Hepatocyte (in vitro differentiated cells): Measurements from ENCODE around the gene SUN2. TPM values are rescaled to one million over a fixed set of nuclear protein-coding genes. Genes with fewer than 3 reads are reported as not detected.
A peak's percentile ranks its signal among the peaks of the same experiment; 100 is the strongest.
"Not testable (repeated sequence)": the region's sequence is repeated elsewhere in the genome, so short reads cannot be mapped to it uniquely, and the experiment has no call there.

Experiments
- DNase-seq: peaks from one replicate; pipeline ENCODE4 v3.0.0-alpha.2; 2016; ENCODE audit warnings: low spot score
- H2AFZ ChIP-seq: fragments of 200-600 bp; sonication (generic); 2 replicates; pipeline ENCODE4 v1.6.0; 2016; ENCODE audit warnings: antibody characterized with exemption, mild to moderate bottlenecking
- H3K27ac ChIP-seq: fragments of 200-600 bp; sonication (generic); 2 replicates; pipeline ENCODE4 v1.5.1; 2016; ENCODE audit warnings: mild to moderate bottlenecking
- H3K27me3 ChIP-seq: fragments of 200-600 bp; sonication (generic); 2 replicates; pipeline ENCODE4 v1.6.1; 2016
- H3K36me3 ChIP-seq: fragments of 200-600 bp; sonication (generic); replicated peaks from 2 replicates; pipeline ENCODE4 v1.5.1; 2016; ENCODE audit warnings: low read depth; ENCODE audit not compliant: insufficient read depth
- H3K4me1 ChIP-seq: fragments of 200-600 bp; sonication (generic); 2 replicates; pipeline ENCODE4 v1.5.1; 2016; ENCODE audit warnings: mild to moderate bottlenecking, moderate library complexity; ENCODE audit not compliant: insufficient read depth
- H3K4me2 ChIP-seq: fragments of 200-600 bp; sonication (generic); 2 replicates; pipeline ENCODE4 v1.6.0; 2016
- H3K4me3 ChIP-seq: fragments of 200-600 bp; sonication (generic); 2 replicates; pipeline ENCODE4 v1.5.1; 2016; ENCODE audit warnings: mild to moderate bottlenecking
- H3K79me2 ChIP-seq: fragments of 200-600 bp; sonication (generic); 2 replicates; pipeline ENCODE4 v1.6.0; 2017; ENCODE audit warnings: mild to moderate bottlenecking
- H3K9me2 ChIP-seq: fragments of 200-600 bp; sonication (generic); replicated peaks from 2 replicates; pipeline ENCODE4 v1.6.0; 2017; ENCODE audit warnings: mild to moderate bottlenecking; ENCODE audit not compliant: insufficient read depth
- H3K9me3 ChIP-seq: fragments of 200-600 bp; sonication (generic); 2 replicates; pipeline ENCODE4 v1.5.1; 2016; ENCODE audit warnings: low read depth, mild to moderate bottlenecking
- H4K20me1 ChIP-seq: fragments of 200-600 bp; sonication (generic); 2 replicates; pipeline ENCODE4 v1.6.0; 2016; ENCODE audit warnings: mild to moderate bottlenecking; ENCODE audit not compliant: insufficient read depth, poor library complexity, severe bottlenecking
- CTCF ChIP-seq: fragments of 200-600 bp; sonication (generic); IDR thresholded peaks from 2 replicates; pipeline ENCODE4 v1.5.1; 2016; ENCODE audit warnings: antibody characterized with exemption, mild to moderate bottlenecking; ENCODE audit not compliant: poor library complexity
- EZH2 ChIP-seq: fragments of 200-600 bp; sonication (generic); IDR thresholded peaks from 2 replicates; pipeline ENCODE4 v1.6.1; 2016; ENCODE audit warnings: antibody characterized with exemption, mild to moderate bottlenecking, borderline replicate concordance
- EZH2phosphoT487 ChIP-seq: fragments of 200-600 bp; sonication (generic); IDR thresholded peaks from one replicate; pipeline ENCODE4 v1.6.1; 2018; ENCODE audit warnings: antibody characterized with exemption, mild to moderate bottlenecking, low read depth, moderate library complexity; ENCODE audit not compliant: unreplicated experiment, severe bottlenecking
- WGBS: methylation state at CpG from one replicate; pipeline ENCODE4 v1.1.6; 2016; ENCODE audit warnings: low lambda C conversion rate; ENCODE audit errors: missing lambda C conversion rate; 5-methylcytosine and 5-hydroxymethylcytosine counted together
- polyA plus RNA-seq: library from polyadenylated mRNA; unstranded; fragments of >200 nt; fragmentation: Nextera tagmentation; extraction: Ambion mirVana; gene quantifications from 2 replicates; pipeline ENCODE4 v1.2.1, GENCODE V29; 2016
- total RNA-seq: library from RNA; depleted of rRNA; stranded (reverse); fragments of >200 nt; gene quantifications from 2 replicates; pipeline ENCODE4 v1.2.3, GENCODE V29; 2014

Gene SUN2
- 52.4 and 56.1 TPM in 2 replicates for total RNA-seq
- 55.9 and 70.8 TPM in 2 replicates for polyA plus RNA-seq

GRCh38 chr22:38755911-38756532 is at the start of gene SUN2:
Gene SUN2, minus strand, starts transcription at chr22:38755998. Its CDS starts 3,370 bp downstream, at chr22:38752628.
- Histone ChIP-seq H2AFZ (peak within 1 kb of the TSS; percentile 88), H3K4me1 (peaks cover 23% of the 10 kb centered on the region), H3K36me3 (no peaks in the 10 kb centered on the region), H3K4me3 (peak within 1 kb of the TSS; percentile 91), H3K27me3 (no peaks in the 10 kb centered on the region), H3K9me3 (no peaks in the 10 kb centered on the region), H3K4me2 (peak within 1 kb of the TSS; percentile 98), H3K79me2 (peaks cover 15% of the 10 kb centered on the region), H3K9me2 (no peaks in the 10 kb centered on the region), H4K20me1 (no peaks in the 10 kb centered on the region), H3K27ac (peak within 1 kb of the TSS; percentile 99)
- TF ChIP-seq EZH2 (no peak), EZH2phosphoT487 (no peak), CTCF (no peak)
- 3% methylated on average over 17 of the region's 68 CpGs for WGBS
- DNase-seq = peak; percentile 95

GRCh38 chr22:38805041-38805593 is 49.3 kb upstream of the SUN2 start:
- not testable (repeated sequence) for H2AFZ ChIP-seq, H3K79me2 ChIP-seq, H3K4me2 ChIP-seq, H3K4me3 ChIP-seq, H3K9me2 ChIP-seq, H3K36me3 ChIP-seq, H3K9me3 ChIP-seq, DNase-seq, H4K20me1 ChIP-seq, H3K4me1 ChIP-seq, H3K27ac ChIP-seq
- peaks cover 28% of the 10 kb centered on the region for H3K27me3 ChIP-seq
- 76% methylated on average over 8 of the region's 8 CpGs for WGBS

- Histone ChIP-seq H3K4me2 (no peak overlapping the region), H3K9me3 (no peaks in the 10 kb centered on the region), H3K27me3 (peaks cover 41% of the 10 kb centered on the region), H3K9me2 (no peaks in the 10 kb centered on the region), H3K27ac (no peak overlapping the region), H3K4me1 (no peaks in the 10 kb centered on the region), H4K20me1 (no peaks in the 10 kb centered on the region), H3K4me3 (no peak overlapping the region), H3K79me2 (no peaks in the 10 kb centered on the region), H2AFZ (no peak overlapping the region), H3K36me3 (no peaks in the 10 kb centered on the region)
- WGBS = 0% methylated on average over 2 of the region's 10 CpGs
- DNase-seq = peak; percentile 56
- no peak for TF ChIP-seq EZH2
- no peak for TF ChIP-seq EZH2phosphoT487
- TF ChIP-seq CTCF = no peak
Measured at GRCh38 chr22:38802671-38803121, 46.9 kb upstream of the SUN2 start.

- no peak overlapping the region for H2AFZ ChIP-seq
- H3K4me2 ChIP-seq = no peak overlapping the region
- DNase-seq = no peak
- no peaks in the 10 kb centered on the region for H4K20me1 ChIP-seq
- H3K79me2 ChIP-seq = no peaks in the 10 kb centered on the region
- no peaks in the 10 kb centered on the region for H3K36me3 ChIP-seq
- no peak overlapping the region for H3K4me3 ChIP-seq
- H3K27ac ChIP-seq = no peak overlapping the region
- H3K9me2 ChIP-seq = no peaks in the 10 kb centered on the region
- H3K9me3 ChIP-seq = no peaks in the 10 kb centered on the region
- 81% methylated on average over 6 of the region's 6 CpGs for WGBS
- TF ChIP-seq EZH2 = no peak
- TF ChIP-seq CTCF = no peak
- no peak for TF ChIP-seq EZH2phosphoT487
- peaks cover 41% of the 10 kb centered on the region for H3K27me3 ChIP-seq
- H3K4me1 ChIP-seq = no peaks in the 10 kb centered on the region
Measured at GRCh38 chr22:38799265-38800002, 43.6 kb upstream of the SUN2 start.
